Osteoblast (primary cell): ENCODE data around the gene CCDC107. TPM values are rescaled to one million over a fixed set of nuclear protein-coding genes. Genes with fewer than 3 reads are reported as not detected.
A peak's percentile ranks its signal among the peaks of the same experiment; 100 is the strongest.

Source experiments
- DNase-seq: peaks from one replicate; pipeline ENCODE4 v3.0.0; 2011; ENCODE audit warnings: low spot score, mixed read lengths; ENCODE audit not compliant: insufficient read length; ENCODE audit errors: missing footprints
- H2AFZ ChIP-seq: 2 replicates; pipeline ENCODE4 v1.6.0; 2011; ENCODE audit warnings: mild to moderate bottlenecking, low read length
- H3K27ac ChIP-seq: 2 replicates; pipeline ENCODE4 v1.5.1; 2011; ENCODE audit warnings: mild to moderate bottlenecking, low read depth, low read length, moderate library complexity
- H3K27me3 ChIP-seq: 2 replicates; pipeline ENCODE4 v1.6.0; 2012; ENCODE audit warnings: mild to moderate bottlenecking, control low read depth, inconsistent platforms, low read length, moderate library complexity; ENCODE audit not compliant: insufficient read depth
- H3K36me3 ChIP-seq: 2 replicates; pipeline ENCODE4 v1.5.1; 2011; ENCODE audit warnings: mild to moderate bottlenecking, low read length, control low read depth, moderate library complexity; ENCODE audit not compliant: insufficient read depth
- H3K4me1 ChIP-seq: 2 replicates; pipeline ENCODE4 v1.5.1; 2011; ENCODE audit warnings: mild to moderate bottlenecking, low read length, control low read depth, moderate library complexity; ENCODE audit not compliant: insufficient read depth
- H3K4me2 ChIP-seq: 2 replicates; pipeline ENCODE4 v1.6.0; 2011; ENCODE audit warnings: mild to moderate bottlenecking, low read length; ENCODE audit not compliant: insufficient read depth
- H3K4me3 ChIP-seq: fragments of 200-600 bp; sonication (generic); 3 replicates; pipeline ENCODE4 v1.5.1; 2012; ENCODE audit warnings: mild to moderate bottlenecking, low read length, inconsistent platforms; ENCODE audit not compliant: insufficient read depth
- H3K79me2 ChIP-seq: 2 replicates; pipeline ENCODE4 v1.6.0; 2012; ENCODE audit warnings: mild to moderate bottlenecking, low read length, control low read depth, inconsistent platforms; ENCODE audit not compliant: insufficient read depth
- H3K9me3 ChIP-seq: 2 replicates; pipeline ENCODE4 v1.5.1; 2011; ENCODE audit warnings: low read depth, low read length, control low read depth
- H4K20me1 ChIP-seq: 2 replicates; pipeline ENCODE4 v1.6.0; 2012; ENCODE audit warnings: mild to moderate bottlenecking, low read length, control low read depth; ENCODE audit not compliant: insufficient read depth
- total RNA-seq: library from RNA; depleted of rRNA; stranded (reverse); fragments of >200 nt; gene quantifications from 2 replicates; pipeline ENCODE4 v1.2.3, GENCODE V29; 2012
- TF ChIP-seq, protein P1 (sequence below): IDR thresholded peaks from 2 replicates; pipeline ENCODE4 v1.5.1; 2011; ENCODE audit warnings: mild to moderate bottlenecking, low read depth, low read length, moderate library complexity; ENCODE audit errors: extremely low read depth

CCDC107 gene
- total RNA-seq, 1 donor, result 15.6 TPM

- Histone ChIP-seq H3K9me3 (no peaks in the 10 kb centered on the region), H2AFZ (no peak overlapping the region), H4K20me1 (peaks cover 33% of the 10 kb centered on the region), H3K4me2 (no peak overlapping the region), H3K4me3 (no peak overlapping the region), H3K79me2 (peaks cover 13% of the 10 kb centered on the region), H3K27me3 (no peaks in the 10 kb centered on the region), H3K36me3 (peaks cover 62% of the 10 kb centered on the region), H3K27ac (peak overlapping the region; percentile 80), H3K4me1 (peaks cover 13% of the 10 kb centered on the region)
- TF ChIP-seq, protein P1, sequence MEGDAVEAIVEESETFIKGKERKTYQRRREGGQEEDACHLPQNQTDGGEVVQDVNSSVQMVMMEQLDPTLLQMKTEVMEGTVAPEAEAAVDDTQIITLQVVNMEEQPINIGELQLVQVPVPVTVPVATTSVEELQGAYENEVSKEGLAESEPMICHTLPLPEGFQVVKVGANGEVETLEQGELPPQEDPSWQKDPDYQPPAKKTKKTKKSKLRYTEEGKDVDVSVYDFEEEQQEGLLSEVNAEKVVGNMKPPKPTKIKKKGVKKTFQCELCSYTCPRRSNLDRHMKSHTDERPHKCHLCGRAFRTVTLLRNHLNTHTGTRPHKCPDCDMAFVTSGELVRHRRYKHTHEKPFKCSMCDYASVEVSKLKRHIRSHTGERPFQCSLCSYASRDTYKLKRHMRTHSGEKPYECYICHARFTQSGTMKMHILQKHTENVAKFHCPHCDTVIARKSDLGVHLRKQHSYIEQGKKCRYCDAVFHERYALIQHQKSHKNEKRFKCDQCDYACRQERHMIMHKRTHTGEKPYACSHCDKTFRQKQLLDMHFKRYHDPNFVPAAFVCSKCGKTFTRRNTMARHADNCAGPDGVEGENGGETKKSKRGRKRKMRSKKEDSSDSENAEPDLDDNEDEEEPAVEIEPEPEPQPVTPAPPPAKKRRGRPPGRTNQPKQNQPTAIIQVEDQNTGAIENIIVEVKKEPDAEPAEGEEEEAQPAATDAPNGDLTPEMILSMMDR, result peak; percentile 92
- DNase-seq, result peak; percentile 81
Measured at GRCh38 chr9:35696520-35697215, 38.6 kb downstream of the CCDC107 start.

GRCh38 chr9:35697486-35697885 is 39.4 kb downstream of the CCDC107 start:
- Histone ChIP-seq H3K4me2 (no peak overlapping the region), H4K20me1 (peaks cover 37% of the 10 kb centered on the region), H3K4me3 (no peak overlapping the region), H3K27me3 (no peaks in the 10 kb centered on the region), H3K4me1 (peaks cover 9% of the 10 kb centered on the region), H3K27ac (no peak overlapping the region), H2AFZ (no peak overlapping the region), H3K9me3 (no peaks in the 10 kb centered on the region), H3K36me3 (peaks cover 69% of the 10 kb centered on the region), H3K79me2 (peaks cover 16% of the 10 kb centered on the region)
- TF ChIP-seq, protein P1, result no peak
- peak; percentile 27 for DNase-seq

- peaks cover 16% of the 10 kb centered on the region for H3K79me2 ChIP-seq
- H2AFZ ChIP-seq, result no peak overlapping the region
- DNase-seq, result peak; percentile 29
- no peaks in the 10 kb centered on the region for H3K9me3 ChIP-seq
- H3K4me2 ChIP-seq, result no peak overlapping the region
- peaks cover 9% of the 10 kb centered on the region for H3K4me1 ChIP-seq
- H3K27ac ChIP-seq, result no peak overlapping the region
- peaks cover 37% of the 10 kb centered on the region for H4K20me1 ChIP-seq
- TF ChIP-seq, protein P1, result no peak
- no peak overlapping the region for H3K4me3 ChIP-seq
- H3K27me3 ChIP-seq, result no peaks in the 10 kb centered on the region
- peaks cover 77% of the 10 kb centered on the region for H3K36me3 ChIP-seq
Measured at GRCh38 chr9:35698231-35698630, 40.1 kb downstream of the CCDC107 start.

DNA sequence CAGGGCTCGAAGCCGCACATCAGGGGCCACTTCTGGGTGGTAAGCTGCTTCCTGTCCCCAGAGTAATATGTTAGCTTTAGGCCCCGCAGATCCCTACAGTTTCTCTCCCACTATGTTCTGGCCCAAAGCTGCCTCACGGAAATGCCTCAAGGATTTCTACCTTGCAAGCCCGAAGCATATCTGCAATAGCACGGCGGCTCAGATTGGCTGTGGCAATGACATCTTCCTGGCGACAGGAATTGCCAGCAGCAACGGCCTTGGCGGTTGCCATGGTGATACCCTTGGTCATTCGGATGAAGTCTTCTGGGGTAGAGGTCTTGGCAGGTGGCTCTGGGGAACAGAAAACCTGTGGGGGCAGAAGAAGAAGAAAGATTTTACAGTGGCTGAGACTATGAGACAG is 41.9 kb downstream of the CCDC107 start:
- H3K9me3 ChIP-seq, result no peaks in the 10 kb centered on the region
- peak; percentile 43 for DNase-seq
- TF ChIP-seq, protein P1, result no peak
- no peak overlapping the region for H2AFZ ChIP-seq
- H3K36me3 ChIP-seq, result peaks cover 95% of the 10 kb centered on the region
- H4K20me1 ChIP-seq, result peaks cover 52% of the 10 kb centered on the region
- H3K27me3 ChIP-seq, result no peaks in the 10 kb centered on the region
- H3K27ac ChIP-seq, result peak overlapping the region; percentile 5
- no peak overlapping the region for H3K4me2 ChIP-seq
- H3K4me1 ChIP-seq, result peaks cover 9% of the 10 kb centered on the region
- H3K4me3 ChIP-seq, result no peak overlapping the region
- H3K79me2 ChIP-seq, result peaks cover 18% of the 10 kb centered on the region
